ENCODE measurements around the gene CALM1. TPM values are rescaled to one million over a fixed set of nuclear protein-coding genes. Genes with fewer than 3 reads are reported as not detected.

Gene CALM1
- total and polyA plus RNA-seq, 8 donors = 213 to 1,126 (median 356) TPM

DNA sequence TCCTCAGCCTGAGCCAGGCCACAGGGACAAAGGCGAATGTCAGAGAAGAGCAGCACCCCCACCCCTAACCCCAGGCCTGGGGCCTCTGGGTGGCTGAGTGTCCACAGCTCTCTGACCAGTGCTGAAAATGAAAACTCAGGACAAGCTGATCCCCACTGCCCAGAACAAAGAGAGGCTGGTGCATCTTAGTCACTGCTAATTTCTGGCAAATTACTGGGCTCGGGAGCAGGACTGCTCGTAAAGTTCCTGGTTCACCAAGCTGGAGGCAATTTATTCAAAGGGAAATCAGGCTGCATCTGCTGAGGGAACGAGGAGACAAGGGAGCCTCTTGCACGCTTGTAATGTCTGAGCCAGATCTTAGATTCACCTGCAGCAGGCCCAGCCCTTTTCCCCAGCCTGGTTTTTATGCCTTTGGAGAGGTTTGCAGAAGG, 43.2 kb downstream of the CALM1 start:
- intact Hi-C loops (cut with DNase I; ENCODE audit: low total_unique reads) = no loop called here
- TF ChIP-seq POLR2AphosphoS5 (IDR thresholded peaks at IDR 0.05) (no peak), POLR2A (IDR thresholded peaks at IDR 0.05) (no peak), EP300 (IDR thresholded peaks at IDR 0.05) (no peak)
- TF ChIP-seq, protein P1, sequence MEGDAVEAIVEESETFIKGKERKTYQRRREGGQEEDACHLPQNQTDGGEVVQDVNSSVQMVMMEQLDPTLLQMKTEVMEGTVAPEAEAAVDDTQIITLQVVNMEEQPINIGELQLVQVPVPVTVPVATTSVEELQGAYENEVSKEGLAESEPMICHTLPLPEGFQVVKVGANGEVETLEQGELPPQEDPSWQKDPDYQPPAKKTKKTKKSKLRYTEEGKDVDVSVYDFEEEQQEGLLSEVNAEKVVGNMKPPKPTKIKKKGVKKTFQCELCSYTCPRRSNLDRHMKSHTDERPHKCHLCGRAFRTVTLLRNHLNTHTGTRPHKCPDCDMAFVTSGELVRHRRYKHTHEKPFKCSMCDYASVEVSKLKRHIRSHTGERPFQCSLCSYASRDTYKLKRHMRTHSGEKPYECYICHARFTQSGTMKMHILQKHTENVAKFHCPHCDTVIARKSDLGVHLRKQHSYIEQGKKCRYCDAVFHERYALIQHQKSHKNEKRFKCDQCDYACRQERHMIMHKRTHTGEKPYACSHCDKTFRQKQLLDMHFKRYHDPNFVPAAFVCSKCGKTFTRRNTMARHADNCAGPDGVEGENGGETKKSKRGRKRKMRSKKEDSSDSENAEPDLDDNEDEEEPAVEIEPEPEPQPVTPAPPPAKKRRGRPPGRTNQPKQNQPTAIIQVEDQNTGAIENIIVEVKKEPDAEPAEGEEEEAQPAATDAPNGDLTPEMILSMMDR (IDR thresholded peaks at IDR 0.05) = no peak
- H3K27ac ChIP-seq = no peak overlapping the region
- no peak for DNase-seq
- H3K36me3 ChIP-seq = no peaks in the 10 kb centered on the region
- WGBS, 5 donors = 62 to 71% (median 67%) methylated on average over 5 of the region's 5 CpGs
- no peaks in the 10 kb centered on the region for H3K27me3 ChIP-seq
- H3K9me3 ChIP-seq = no peaks in the 10 kb centered on the region
- H3K4me3 ChIP-seq = no peak overlapping the region
- H3K4me1 ChIP-seq = no peaks in the 10 kb centered on the region

- DNase-seq = no peak
- no peak overlapping the region for H3K27ac ChIP-seq
- H3K4me3 ChIP-seq = no peak overlapping the region
- no peaks in the 10 kb centered on the region for H3K27me3 ChIP-seq
- H3K4me1 ChIP-seq = no peaks in the 10 kb centered on the region
- H3K36me3 ChIP-seq = no peaks in the 10 kb centered on the region
- intact Hi-C loops (cut with DNase I; ENCODE audit: low total_unique reads) = no loop called here
- 78 to 84% (median 80%) methylated on average over 2 of the region's 2 CpGs for WGBS, 5 donors
- TF ChIP-seq, protein P1 (IDR thresholded peaks at IDR 0.05) = no peak
- H3K9me3 ChIP-seq = no peaks in the 10 kb centered on the region
Observed at GRCh38 chr14:90440592-90440991, 43.8 kb downstream of the CALM1 start.

- H3K9me3 ChIP-seq = peaks cover 0 to 3% (median 2%) of the 10 kb centered on the region in 4 donors
- no peak overlapping the region for H3K27ac ChIP-seq
- no peaks in the 10 kb centered on the region for H3K36me3 ChIP-seq
- H3K4me1 ChIP-seq = no peaks in the 10 kb centered on the region
- DNase-seq = no peak
- WGBS, 5 donors = 50 to 72% (median 63%) methylated on average over 2 of the region's 2 CpGs
- TF ChIP-seq POLR2AphosphoS5 (IDR thresholded peaks at IDR 0.05) (no peak), POLR2A (IDR thresholded peaks at IDR 0.05) (no peak), EP300 (IDR thresholded peaks at IDR 0.05) (no peak)
- TF ChIP-seq, protein P1 (IDR thresholded peaks at IDR 0.05) = no peak
- H3K27me3 ChIP-seq = no peaks in the 10 kb centered on the region
- intact Hi-C loops (cut with DNase I; ENCODE audit: low total_unique reads) = no loop called here
- H3K4me3 ChIP-seq = no peak overlapping the region
Observed at GRCh38 chr14:90442388-90442787, 45.6 kb downstream of the CALM1 start.

- TF ChIP-seq EP300 (IDR thresholded peaks at IDR 0.05) (no peak), POLR2A (IDR thresholded peaks at IDR 0.05) (no peak), POLR2AphosphoS5 (IDR thresholded peaks at IDR 0.05) (no peak)
- TF ChIP-seq, protein P1 (IDR thresholded peaks at IDR 0.05) = no peak
- intact Hi-C loops (cut with DNase I; ENCODE audit: low total_unique reads) = no loop called here
- 75 to 87% (median 84%) methylated on average over 16 of the region's 16 CpGs for WGBS, 5 donors
- no peaks in the 10 kb centered on the region for H3K4me1 ChIP-seq
- no peak for DNase-seq
- H3K27me3 ChIP-seq = no peaks in the 10 kb centered on the region
- H3K4me3 ChIP-seq = no peak overlapping the region
- H3K27ac ChIP-seq = no peak overlapping the region
- H3K9me3 ChIP-seq = peaks cover 0 to 13% (median 9%) of the 10 kb centered on the region in 4 donors
- H3K36me3 ChIP-seq = no peaks in the 10 kb centered on the region
Observed at GRCh38 chr14:90443161-90444076, 46.6 kb downstream of the CALM1 start.
